Vagina (tissue), 2 donors: Measurements from ENCODE around the gene NTM. TPM values are rescaled to one million over a fixed set of nuclear protein-coding genes. Genes with fewer than 3 reads are reported as not detected.

Experiments
- DNase-seq, 2 donors: peaks; one replicate each; pipeline ENCODE4 v3.0.0-alpha.2; 2017; ENCODE audit errors: extremely low spot score in 2 of 2
- H3K27ac ChIP-seq: fragments of 200-600 bp; sonication (generic); one replicate; pipeline ENCODE4 v1.5.1; 2019
- H3K27me3 ChIP-seq: fragments of 200-600 bp; sonication (generic); one replicate; pipeline ENCODE4 v1.5.1; 2019
- H3K36me3 ChIP-seq, 2 donors: fragments of 200-600 bp; sonication (generic); one replicate each; pipeline ENCODE4 v1.5.1; 2017 to 2019
- H3K4me1 ChIP-seq: fragments of 200-600 bp; sonication (generic); one replicate; pipeline ENCODE4 v1.5.1; 2019
- H3K4me3 ChIP-seq, 2 donors: fragments of 200-600 bp; sonication (generic); 1 replicate in 1 of 2; 2 replicates in 1 of 2; pipeline ENCODE4 v1.5.1; 2016 to 2019
- H3K9me3 ChIP-seq: fragments of 200-600 bp; sonication (generic); one replicate; pipeline ENCODE4 v1.5.1; 2019
- CTCF ChIP-seq, 3 experiments: fragments of 450-650 bp in 2 of 3; fragments of 200-600 bp in 1 of 3; sonication (generic) in 1 of 3; IDR thresholded peaks; one replicate each; pipeline ENCODE4 v1.5.1; 2017 to 2019; ENCODE audit warnings: antibody characterized with exemption in 3 of 3, mild to moderate bottlenecking in 2 of 3, moderate library complexity in 2 of 3
- POLR2A ChIP-seq, 2 donors: fragments of 450-650 bp; IDR thresholded peaks; one replicate each; pipeline ENCODE4 v1.6.1; 2017; ENCODE audit warnings: antibody characterized with exemption in 2 of 2, mild to moderate bottlenecking in 2 of 2, moderate library complexity in 2 of 2
- POLR2AphosphoS5 ChIP-seq, 2 donors: sonication (generic); formaldehyde crosslinking; IDR thresholded peaks; one replicate each; pipeline ENCODE4 v1.9.0; 2017; ENCODE audit warnings: antibody characterized with exemption in 2 of 2, mild to moderate bottlenecking in 2 of 2, low read depth in 1 of 2; ENCODE audit not compliant: insufficient read depth in 1 of 2
- intact Hi-C: fragments of 100-400 bp; cut with DNase I; formaldehyde crosslinking; loops from one replicate; pipeline ENCODE4 v1.15.1; 2023
- total RNA-seq: library from RNA; depleted of rRNA; stranded (reverse); fragments of >200 nt; gene quantifications from one replicate; pipeline ENCODE4 v1.2.3, GENCODE V29; 2016

Gene NTM
- total RNA-seq, 1 donor from 2014 or later: 4.2 TPM

- intact Hi-C loops: no loop called here
- no peak for DNase-seq
- TF ChIP-seq POLR2AphosphoS5 (IDR thresholded peaks at IDR 0.05; ENCODE audit: insufficient read depth in 1 of 2, low read depth in 1 of 2): no peak
- Histone ChIP-seq H3K27me3 (no peaks in the 10 kb centered on the region), H3K4me1 (no peaks in the 10 kb centered on the region), H3K36me3 (no peaks in the 10 kb centered on the region), H3K9me3 (no peaks in the 10 kb centered on the region), H3K4me3 (no peak overlapping the region), H3K27ac (no peak overlapping the region)
Measured at GRCh38 chr11:132260636-132261035, 890.2 kb downstream of the NTM start.

DNA sequence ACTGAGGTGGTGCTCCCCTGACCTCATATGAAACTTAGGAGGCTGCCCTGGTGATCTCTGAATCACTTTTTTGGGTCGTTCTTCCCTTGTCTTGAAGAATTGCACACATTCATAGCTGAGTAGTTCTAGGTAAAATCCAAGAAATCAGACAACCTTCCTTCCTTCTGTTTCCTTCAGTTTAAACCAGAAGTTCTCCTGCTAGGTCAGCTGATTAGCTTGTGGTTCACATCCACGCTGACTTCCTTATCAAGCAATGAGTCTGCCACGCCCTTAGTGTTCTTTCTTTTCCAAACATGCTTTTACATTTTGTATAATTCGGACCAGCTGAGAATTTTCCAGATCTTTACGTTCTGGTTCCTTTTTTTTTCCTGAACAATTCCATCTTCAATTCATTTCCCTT is 892.8 kb downstream of the NTM start:
- intact Hi-C loops: no loop called here
- Histone ChIP-seq H3K27me3 (no peaks in the 10 kb centered on the region), H3K4me1 (no peaks in the 10 kb centered on the region), H3K27ac (no peak overlapping the region), H3K9me3 (no peaks in the 10 kb centered on the region), H3K36me3 (no peaks in the 10 kb centered on the region), H3K4me3 (no peak overlapping the region)
- no peak for TF ChIP-seq CTCF (IDR thresholded peaks at IDR 0.05)
- TF ChIP-seq POLR2AphosphoS5 (IDR thresholded peaks at IDR 0.05; ENCODE audit: insufficient read depth in 1 of 2, low read depth in 1 of 2): no peak
- no peak for TF ChIP-seq POLR2A (IDR thresholded peaks at IDR 0.05)
- no peak for DNase-seq

- DNase-seq: no peak
- no peak overlapping the region for H3K27ac ChIP-seq
- TF ChIP-seq POLR2AphosphoS5 (IDR thresholded peaks at IDR 0.05; ENCODE audit: insufficient read depth in 1 of 2, low read depth in 1 of 2) (no peak), POLR2A (IDR thresholded peaks at IDR 0.05) (no peak), CTCF (IDR thresholded peaks at IDR 0.05) (no peak)
- no peaks in the 10 kb centered on the region for H3K9me3 ChIP-seq
- no peaks in the 10 kb centered on the region for H3K27me3 ChIP-seq
- H3K36me3 ChIP-seq: no peaks in the 10 kb centered on the region
- no peak overlapping the region for H3K4me3 ChIP-seq
- intact Hi-C loops: no loop called here
- no peaks in the 10 kb centered on the region for H3K4me1 ChIP-seq
Measured at GRCh38 chr11:132263875-132264274, 893.5 kb downstream of the NTM start.

- intact Hi-C loops: no loop called here
- Histone ChIP-seq H3K4me3 (no peak overlapping the region), H3K4me1 (no peaks in the 10 kb centered on the region), H3K9me3 (no peaks in the 10 kb centered on the region), H3K36me3 (no peaks in the 10 kb centered on the region), H3K27me3 (no peaks in the 10 kb centered on the region), H3K27ac (no peak overlapping the region)
- no peak for DNase-seq
- TF ChIP-seq POLR2A (IDR thresholded peaks at IDR 0.05) (no peak), CTCF (IDR thresholded peaks at IDR 0.05) (no peak), POLR2AphosphoS5 (IDR thresholded peaks at IDR 0.05; ENCODE audit: insufficient read depth in 1 of 2, low read depth in 1 of 2) (no peak)
Measured at GRCh38 chr11:132264616-132265015, 894.2 kb downstream of the NTM start.

DNA sequence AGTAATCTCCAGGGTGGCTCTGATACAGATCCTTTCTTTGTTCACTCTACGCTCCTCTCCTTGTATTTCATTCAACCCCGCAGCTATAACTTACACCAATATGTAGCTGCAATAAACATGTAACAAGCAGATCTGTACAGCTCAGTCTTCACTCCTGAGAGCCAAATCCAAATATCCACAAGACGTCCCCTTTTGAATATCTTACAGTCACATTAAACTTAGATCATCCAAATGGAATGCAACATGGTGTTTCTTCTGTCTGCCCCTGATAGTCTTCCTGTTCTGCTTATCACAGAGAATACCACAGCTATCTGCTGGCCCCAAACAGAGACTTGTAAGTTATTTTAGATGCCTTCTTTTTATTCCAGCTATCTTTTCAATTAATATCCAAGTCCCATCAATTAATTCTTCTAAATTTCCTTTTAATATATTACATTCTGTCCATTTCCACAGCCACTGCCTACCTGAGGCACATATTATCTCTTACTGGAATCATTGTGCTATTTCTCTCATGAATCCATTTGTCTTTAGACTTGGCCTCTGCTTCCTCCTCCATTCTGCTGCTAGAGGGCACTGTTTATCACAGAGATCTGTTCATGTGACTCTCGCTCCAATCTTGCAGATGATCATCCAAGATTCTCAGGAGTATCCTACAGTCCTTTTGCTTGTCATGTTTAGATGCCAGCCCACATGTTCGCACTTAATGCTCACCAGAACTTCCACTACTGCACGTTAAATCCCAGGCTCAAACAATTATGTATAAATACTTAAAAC is 908.6 kb downstream of the NTM start:
- H3K36me3 ChIP-seq: no peaks in the 10 kb centered on the region
- intact Hi-C loops: no loop called here
- no peaks in the 10 kb centered on the region for H3K27me3 ChIP-seq
- no peak overlapping the region for H3K4me3 ChIP-seq
- no peak overlapping the region for H3K27ac ChIP-seq
- H3K9me3 ChIP-seq: no peaks in the 10 kb centered on the region
- no peaks in the 10 kb centered on the region for H3K4me1 ChIP-seq
- TF ChIP-seq POLR2A (IDR thresholded peaks at IDR 0.05) (no peak), POLR2AphosphoS5 (IDR thresholded peaks at IDR 0.05; ENCODE audit: insufficient read depth in 1 of 2, low read depth in 1 of 2) (no peak)
- no peak for DNase-seq

DNA sequence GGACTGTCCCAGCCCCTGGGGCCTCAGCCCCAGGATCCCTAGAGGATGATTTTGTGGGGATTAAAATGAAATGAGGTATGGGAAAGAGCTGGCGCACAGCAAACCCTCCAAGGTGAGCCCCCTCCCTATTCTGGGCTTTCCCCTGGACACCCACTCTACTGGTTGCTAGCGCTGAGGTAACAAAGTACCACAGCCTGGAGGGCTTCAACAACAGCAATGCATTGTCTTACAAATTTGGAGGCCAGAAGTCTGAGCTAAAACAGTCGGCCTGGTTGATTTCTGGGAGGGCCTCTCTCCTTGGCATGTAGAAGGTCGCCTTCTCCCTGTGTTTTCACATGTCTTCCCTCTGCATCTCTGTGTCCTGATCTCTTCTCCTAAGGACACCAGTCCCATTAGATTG is 913.6 kb downstream of the NTM start:
- TF ChIP-seq POLR2AphosphoS5 (IDR thresholded peaks at IDR 0.05; ENCODE audit: insufficient read depth in 1 of 2, low read depth in 1 of 2): no peak
- TF ChIP-seq POLR2A (IDR thresholded peaks at IDR 0.05): no peak
- TF ChIP-seq CTCF (IDR thresholded peaks at IDR 0.05): no peak
- Histone ChIP-seq H3K4me1 (no peaks in the 10 kb centered on the region), H3K27me3 (no peaks in the 10 kb centered on the region), H3K4me3 (no peak overlapping the region), H3K27ac (no peak overlapping the region), H3K36me3 (no peaks in the 10 kb centered on the region), H3K9me3 (no peaks in the 10 kb centered on the region)
- intact Hi-C loops: no loop called here
- DNase-seq: no peak
